ENCODE data around the gene HHIPL1.

GRCh38 chr14:99628887-99629618, 15.9 kb upstream of the HHIPL1 start:
- TF ChIP-seq, protein P1, sequence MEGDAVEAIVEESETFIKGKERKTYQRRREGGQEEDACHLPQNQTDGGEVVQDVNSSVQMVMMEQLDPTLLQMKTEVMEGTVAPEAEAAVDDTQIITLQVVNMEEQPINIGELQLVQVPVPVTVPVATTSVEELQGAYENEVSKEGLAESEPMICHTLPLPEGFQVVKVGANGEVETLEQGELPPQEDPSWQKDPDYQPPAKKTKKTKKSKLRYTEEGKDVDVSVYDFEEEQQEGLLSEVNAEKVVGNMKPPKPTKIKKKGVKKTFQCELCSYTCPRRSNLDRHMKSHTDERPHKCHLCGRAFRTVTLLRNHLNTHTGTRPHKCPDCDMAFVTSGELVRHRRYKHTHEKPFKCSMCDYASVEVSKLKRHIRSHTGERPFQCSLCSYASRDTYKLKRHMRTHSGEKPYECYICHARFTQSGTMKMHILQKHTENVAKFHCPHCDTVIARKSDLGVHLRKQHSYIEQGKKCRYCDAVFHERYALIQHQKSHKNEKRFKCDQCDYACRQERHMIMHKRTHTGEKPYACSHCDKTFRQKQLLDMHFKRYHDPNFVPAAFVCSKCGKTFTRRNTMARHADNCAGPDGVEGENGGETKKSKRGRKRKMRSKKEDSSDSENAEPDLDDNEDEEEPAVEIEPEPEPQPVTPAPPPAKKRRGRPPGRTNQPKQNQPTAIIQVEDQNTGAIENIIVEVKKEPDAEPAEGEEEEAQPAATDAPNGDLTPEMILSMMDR (IDR thresholded peaks at IDR 0.05), result peak; percentile 98
- no peak for TF ChIP-seq EZH2 (IDR thresholded peaks at IDR 0.05)
- no peak for TF ChIP-seq EZH2phosphoT487 (IDR thresholded peaks at IDR 0.05)
